Caco-2 (cell line): ENCODE results near the gene DAPK1. TPM values are rescaled to one million over a fixed set of nuclear protein-coding genes. Genes with fewer than 3 reads are reported as not detected.

Source experiments
- BruUV-seq: library from RNA; stranded (reverse); fragments of 400-500 nt; replicated peaks from 2 replicates; lab custom pipeline; 2021; lab: Mats Ljungman, UMichigan
- CTCF ChIA-PET: fragments of 300-600 bp; sonication (Branson Sonifier 250); formaldehyde crosslinking; loops from one replicate; lab custom pipeline; 2022; ENCODE audit warnings: antibody characterized with exemption; lab: Charles Lee
- POLR2A ChIA-PET: fragments of 300-600 bp; sonication (Branson Sonifier 250); formaldehyde crosslinking; loops from one replicate; lab custom pipeline; 2022; ENCODE audit warnings: antibody characterized with exemption; lab: Charles Lee
- DNase-seq, 2 experiments: peaks; one replicate each; pipeline versions ENCODE4 v3.0.0 to v3.0.0-alpha.2; 2020 to 2022
- H3K27me3 ChIP-seq: replicated peaks from 2 replicates; pipeline ENCODE4 v1.6.0; 2011; ENCODE audit warnings: low read length; ENCODE audit not compliant: control insufficient read depth, insufficient read depth
- H3K36me3 ChIP-seq: 2 replicates; pipeline ENCODE4 v1.5.1; 2011; ENCODE audit warnings: low read length; ENCODE audit not compliant: control insufficient read depth, insufficient read depth
- H3K4me1 ChIP-seq: fragments of 250-450 bp; sonication (Bioruptor Pico); 2 replicates; pipeline ENCODE4 v1.5.1; 2020; ENCODE audit warnings: mild to moderate bottlenecking
- H3K4me3 ChIP-seq: 2 replicates; pipeline ENCODE4 v1.5.1; 2011; ENCODE audit warnings: low read depth, mild to moderate bottlenecking, control low read depth, low read length
- H3K9me3 ChIP-seq: fragments of 250-450 bp; sonication (Bioruptor Pico); 2 replicates; pipeline ENCODE4 v1.5.1; 2020; ENCODE audit warnings: mild to moderate bottlenecking, moderate library complexity
- H3K27ac Mint-ChIP-seq: one replicate; pipeline ENCODE4 v1.8.0; 2022; ENCODE audit warnings: mixed read lengths; ENCODE audit not compliant: unreplicated experiment
- H3K27me3 Mint-ChIP-seq: one replicate; pipeline ENCODE4 v1.8.0; 2022; ENCODE audit warnings: mixed read lengths; ENCODE audit not compliant: insufficient read depth, unreplicated experiment
- H3K36me3 Mint-ChIP-seq: one replicate; pipeline ENCODE4 v1.8.0; 2022; ENCODE audit warnings: mild to moderate bottlenecking, mixed read lengths; ENCODE audit not compliant: insufficient read depth, unreplicated experiment
- H3K4me1 Mint-ChIP-seq: one replicate; pipeline ENCODE4 v1.8.0; 2022; ENCODE audit warnings: low read depth, mixed read lengths; ENCODE audit not compliant: unreplicated experiment
- H3K4me3 Mint-ChIP-seq: one replicate; pipeline ENCODE4 v1.8.0; 2022; ENCODE audit warnings: mild to moderate bottlenecking, moderate library complexity, mixed read lengths; ENCODE audit not compliant: unreplicated experiment
- H3K9me3 Mint-ChIP-seq: one replicate; pipeline ENCODE4 v1.8.0; 2022; ENCODE audit warnings: mixed read lengths; ENCODE audit not compliant: unreplicated experiment
- intact Hi-C: fragments of 100-400 bp; cut with micrococcal nuclease; formaldehyde crosslinking; loops from one replicate; pipeline ENCODE4 v1.10.0; 2022; ENCODE audit not compliant: unreplicated experiment
- total RNA-seq: library from RNA; stranded (reverse); gene quantifications from 2 replicates; pipeline ENCODE4 v1.2.3, GENCODE V29; 2022
- TF ChIP-seq, protein P1 (sequence below), 2 experiments: fragments of 200-600 bp in 1 of 2; IDR thresholded peaks; 1 replicate in 1 of 2; 2 replicates in 1 of 2; pipeline versions ENCODE4 v1.5.1 to v1.8.0; 2011 to 2022; ENCODE audit warnings: antibody characterized with exemption in 1 of 2, control low read depth in 1 of 2, inconsistent platforms in 1 of 2, low read depth in 1 of 2, low read length in 1 of 2, mild to moderate bottlenecking in 1 of 2, moderate library complexity in 1 of 2; ENCODE audit not compliant: insufficient read depth in 1 of 2, severe bottlenecking in 1 of 2, unreplicated experiment in 1 of 2

The DAPK1 gene
- total RNA-seq, 1 experiment from 2014 or later = 79.2 TPM

GRCh38 chr9:87557996-87558395, 60.3 kb downstream of the DAPK1 start:
- DNase-seq = no peak
- Histone ChIP-seq H3K27me3 (no peaks in the 10 kb centered on the region), H3K4me3 (no peak overlapping the region), H3K9me3 (no peaks in the 10 kb centered on the region), H3K4me1 (no peaks in the 10 kb centered on the region), H3K36me3 (no peaks in the 10 kb centered on the region)
- intact Hi-C loops = no loop called here
- TF ChIP-seq, protein P1, sequence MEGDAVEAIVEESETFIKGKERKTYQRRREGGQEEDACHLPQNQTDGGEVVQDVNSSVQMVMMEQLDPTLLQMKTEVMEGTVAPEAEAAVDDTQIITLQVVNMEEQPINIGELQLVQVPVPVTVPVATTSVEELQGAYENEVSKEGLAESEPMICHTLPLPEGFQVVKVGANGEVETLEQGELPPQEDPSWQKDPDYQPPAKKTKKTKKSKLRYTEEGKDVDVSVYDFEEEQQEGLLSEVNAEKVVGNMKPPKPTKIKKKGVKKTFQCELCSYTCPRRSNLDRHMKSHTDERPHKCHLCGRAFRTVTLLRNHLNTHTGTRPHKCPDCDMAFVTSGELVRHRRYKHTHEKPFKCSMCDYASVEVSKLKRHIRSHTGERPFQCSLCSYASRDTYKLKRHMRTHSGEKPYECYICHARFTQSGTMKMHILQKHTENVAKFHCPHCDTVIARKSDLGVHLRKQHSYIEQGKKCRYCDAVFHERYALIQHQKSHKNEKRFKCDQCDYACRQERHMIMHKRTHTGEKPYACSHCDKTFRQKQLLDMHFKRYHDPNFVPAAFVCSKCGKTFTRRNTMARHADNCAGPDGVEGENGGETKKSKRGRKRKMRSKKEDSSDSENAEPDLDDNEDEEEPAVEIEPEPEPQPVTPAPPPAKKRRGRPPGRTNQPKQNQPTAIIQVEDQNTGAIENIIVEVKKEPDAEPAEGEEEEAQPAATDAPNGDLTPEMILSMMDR (IDR thresholded peaks at IDR 0.05; ENCODE audit: insufficient read depth in 1 of 2, low read depth in 1 of 2, low read length in 1 of 2, severe bottlenecking in 1 of 2, unreplicated experiment in 1 of 2) = no peak
- H3K27ac Mint-ChIP-seq = no peak overlapping the region
- no TSS peak for BruUV-seq
- POLR2A ChIA-PET = no interaction called here
- H3K9me3 Mint-ChIP-seq = no peaks in the 10 kb centered on the region
- no peak overlapping the region for H3K4me3 Mint-ChIP-seq
- no peaks in the 10 kb centered on the region for H3K27me3 Mint-ChIP-seq
- CTCF ChIA-PET = no interaction called here
- no peaks in the 10 kb centered on the region for H3K36me3 Mint-ChIP-seq
- H3K4me1 Mint-ChIP-seq = no peaks in the 10 kb centered on the region

DNA sequence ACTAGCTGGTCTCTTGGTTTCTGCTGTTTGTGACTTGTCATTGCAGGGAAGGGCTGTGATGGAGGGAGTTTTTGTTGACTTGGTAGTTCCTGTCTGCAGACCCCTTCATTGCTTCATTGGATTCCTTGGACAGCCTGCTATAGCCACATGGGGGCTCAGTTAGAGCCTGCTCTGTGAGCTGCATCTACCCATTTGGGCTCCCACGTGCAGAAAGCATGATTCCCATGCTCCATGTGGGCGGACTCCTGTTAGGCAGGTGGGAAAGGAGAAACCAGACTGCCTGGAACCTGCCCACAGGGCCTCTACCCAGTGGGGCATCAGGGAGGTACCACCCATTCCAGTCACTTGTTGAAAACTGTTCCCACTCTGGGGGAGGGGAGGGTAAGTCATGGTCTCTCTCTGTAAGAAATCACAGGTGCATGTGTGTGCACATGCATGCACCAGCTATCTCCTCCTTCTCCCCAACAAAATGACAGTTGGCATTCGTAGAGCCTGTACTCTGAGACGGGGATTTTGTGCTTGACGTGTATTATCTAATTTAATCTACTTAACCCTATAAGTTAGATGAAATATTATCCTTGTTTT, 61.0 kb downstream of the DAPK1 start:
- no peaks in the 10 kb centered on the region for H3K4me1 Mint-ChIP-seq
- Histone ChIP-seq H3K4me3 (no peak overlapping the region), H3K27me3 (no peaks in the 10 kb centered on the region), H3K9me3 (no peaks in the 10 kb centered on the region), H3K36me3 (no peaks in the 10 kb centered on the region), H3K4me1 (no peaks in the 10 kb centered on the region)
- ChIA-PET POLR2A (no interaction called here), CTCF (no interaction called here)
- H3K4me3 Mint-ChIP-seq = no peak overlapping the region
- H3K36me3 Mint-ChIP-seq = no peaks in the 10 kb centered on the region
- no peak for DNase-seq
- TF ChIP-seq, protein P1 (IDR thresholded peaks at IDR 0.05; ENCODE audit: insufficient read depth in 1 of 2, low read depth in 1 of 2, low read length in 1 of 2, severe bottlenecking in 1 of 2, unreplicated experiment in 1 of 2) = no peak
- BruUV-seq = no TSS peak
- intact Hi-C loops = no loop called here
- H3K9me3 Mint-ChIP-seq = no peaks in the 10 kb centered on the region
- no peaks in the 10 kb centered on the region for H3K27me3 Mint-ChIP-seq
- H3K27ac Mint-ChIP-seq = no peak overlapping the region

DNA sequence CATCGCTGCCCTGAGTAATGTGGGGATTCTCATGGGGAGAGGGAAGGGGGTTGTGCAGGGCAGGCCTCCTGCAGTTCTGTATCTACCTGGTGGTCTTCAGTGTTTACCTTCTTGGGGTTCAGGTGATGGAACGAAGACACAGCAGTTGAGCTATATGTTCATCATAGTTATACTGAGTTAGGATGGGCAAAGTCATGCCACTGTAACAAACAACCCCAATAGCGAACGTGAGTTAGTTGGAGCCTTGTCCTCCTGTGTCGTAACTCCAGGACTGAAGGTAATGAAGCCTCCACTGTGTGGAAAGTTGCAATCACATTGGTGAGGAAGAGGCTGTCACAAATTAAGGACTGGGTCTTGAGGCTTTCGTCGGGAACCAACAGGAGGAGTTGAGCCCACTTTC, 64.4 kb downstream of the DAPK1 start:
- Mint-ChIP-seq H3K4me1 (no peaks in the 10 kb centered on the region), H3K9me3 (no peaks in the 10 kb centered on the region), H3K27me3 (no peaks in the 10 kb centered on the region), H3K36me3 (peaks cover 12% of the 10 kb centered on the region), H3K27ac (no peak overlapping the region), H3K4me3 (no peak overlapping the region)
- POLR2A ChIA-PET = no interaction called here
- H3K27me3 ChIP-seq = no peaks in the 10 kb centered on the region
- CTCF ChIA-PET = no interaction called here
- intact Hi-C loops = no loop called here
- no TSS peak for BruUV-seq
- TF ChIP-seq, protein P1 (IDR thresholded peaks at IDR 0.05; ENCODE audit: insufficient read depth in 1 of 2, low read depth in 1 of 2, low read length in 1 of 2, severe bottlenecking in 1 of 2, unreplicated experiment in 1 of 2) = no peak
- H3K4me1 ChIP-seq = no peaks in the 10 kb centered on the region
- DNase-seq = no peak
- H3K36me3 ChIP-seq = no peaks in the 10 kb centered on the region
- no peaks in the 10 kb centered on the region for H3K9me3 ChIP-seq
- no peak overlapping the region for H3K4me3 ChIP-seq
